Gastrocnemius medialis (tissue), 4 donors: ENCODE measurements around the gene SLC17A7. TPM values are rescaled to one million over a fixed set of nuclear protein-coding genes. Genes with fewer than 3 reads are reported as not detected.

ENCODE experiments used
- ATAC-seq, 2 donors: fragments of 150-250 bp; one replicate each; pipeline ENCODE4 v1.9.1; 2016
- DNase-seq, 2 donors: peaks; one replicate each; pipeline ENCODE4 v3.0.0-alpha.2; 2019
- H3K27ac ChIP-seq, 4 donors: fragments of 200-600 bp; sonication (generic); 1 replicate in 1 of 4; 2 replicates in 3 of 4; pipeline ENCODE4 v1.5.1; 2016 to 2018; ENCODE audit warnings: mild to moderate bottlenecking in 2 of 4, moderate library complexity in 1 of 4
- H3K27me3 ChIP-seq, 3 donors: fragments of 200-600 bp; sonication (generic) in 2 of 3; 1 replicate in 1 of 3; 2 replicates in 2 of 3; pipeline versions ENCODE4 v1.5.1 to v1.6.0; 2016 to 2019; ENCODE audit warnings: mild to moderate bottlenecking in 1 of 3, moderate library complexity in 1 of 3
- H3K36me3 ChIP-seq, 2 donors: fragments of 200-600 bp; sonication (generic) in 1 of 2; one replicate each; pipeline ENCODE4 v1.5.1; 2017 to 2018
- H3K4me1 ChIP-seq, 2 donors: fragments of 200-600 bp; sonication (generic) in 1 of 2; one replicate each; pipeline ENCODE4 v1.5.1; 2016 to 2017; ENCODE audit warnings: mild to moderate bottlenecking in 2 of 2
- H3K4me3 ChIP-seq, 4 donors: fragments of 200-600 bp; sonication (generic) in 3 of 4; 1 replicate in 1 of 4; 2 replicates in 3 of 4; pipeline ENCODE4 v1.5.1; 2016 to 2019; ENCODE audit warnings: mild to moderate bottlenecking in 2 of 4
- H3K9me3 ChIP-seq, 3 donors: fragments of 200-600 bp; sonication (generic) in 2 of 3; 1 replicate in 1 of 3; 2 replicates in 2 of 3; pipeline ENCODE4 v1.5.1; 2016 to 2019
- POLR2A ChIP-seq, 2 donors: fragments of 450-650 bp; IDR thresholded peaks; one replicate each; pipeline ENCODE4 v1.6.1; 2017; ENCODE audit warnings: antibody characterized with exemption in 2 of 2, mild to moderate bottlenecking in 2 of 2, moderate library complexity in 2 of 2
- in situ Hi-C, 4 donors: fragments of 200-750 bp; cut with MboI; loops; one replicate each; pipeline versions ENCODE4 v1.15.0 to v1.8.0; 2017; ENCODE audit warnings: low sequenced_read_pairs in 4 of 4
- intact Hi-C: fragments of 100-400 bp; cut with DNase I; formaldehyde crosslinking; loops from one replicate; pipeline ENCODE4 v1.15.1; 2023; ENCODE audit warnings: low total_unique reads
- total RNA-seq, 4 donors: library from RNA; depleted of rRNA; stranded (reverse); fragments of >200 nt; gene quantifications; one replicate each; pipeline versions ENCODE4 v1.1.0 to v1.2.3, GENCODE V29; 2016
- TF ChIP-seq, protein P1 (sequence below), 5 experiments: fragments of 450-650 bp in 3 of 5; fragments of 200-600 bp in 2 of 5; sonication (generic) in 2 of 5; IDR thresholded peaks in 4 of 5; conservative IDR thresholded peaks in 1 of 5; 1 replicate in 4 of 5; 2 replicates in 1 of 5; pipeline ENCODE4 v1.5.1; 2016 to 2019; ENCODE audit warnings: antibody characterized with exemption in 5 of 5, mild to moderate bottlenecking in 3 of 5, moderate library complexity in 3 of 5

The SLC17A7 gene
- total RNA-seq, 4 donors from 2014 or later: 0.24 to 1.6 (median 0.33) TPM

DNA sequence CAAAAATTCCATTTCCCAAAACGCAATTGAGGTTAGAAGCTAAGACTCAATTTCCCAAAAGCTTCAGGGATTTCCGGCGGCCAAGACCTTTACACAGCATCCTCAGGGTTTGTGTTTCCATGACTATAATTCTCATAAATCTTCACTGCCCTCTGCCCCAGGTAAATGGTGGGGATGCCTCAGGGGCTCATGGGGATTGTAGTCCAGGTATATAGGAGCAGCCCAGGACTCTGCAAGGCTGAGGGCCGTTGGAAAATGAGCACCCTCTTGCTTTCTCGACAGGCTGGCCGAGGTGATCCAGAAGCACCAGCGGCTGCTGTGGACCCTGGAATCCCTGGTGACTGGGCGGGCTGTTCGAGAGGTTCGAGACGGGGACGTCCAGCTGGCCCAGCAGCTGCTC is 18.1 kb upstream of the SLC17A7 start:
- TF ChIP-seq POLR2A (IDR thresholded peaks at IDR 0.05): no peak
- TF ChIP-seq, protein P1, sequence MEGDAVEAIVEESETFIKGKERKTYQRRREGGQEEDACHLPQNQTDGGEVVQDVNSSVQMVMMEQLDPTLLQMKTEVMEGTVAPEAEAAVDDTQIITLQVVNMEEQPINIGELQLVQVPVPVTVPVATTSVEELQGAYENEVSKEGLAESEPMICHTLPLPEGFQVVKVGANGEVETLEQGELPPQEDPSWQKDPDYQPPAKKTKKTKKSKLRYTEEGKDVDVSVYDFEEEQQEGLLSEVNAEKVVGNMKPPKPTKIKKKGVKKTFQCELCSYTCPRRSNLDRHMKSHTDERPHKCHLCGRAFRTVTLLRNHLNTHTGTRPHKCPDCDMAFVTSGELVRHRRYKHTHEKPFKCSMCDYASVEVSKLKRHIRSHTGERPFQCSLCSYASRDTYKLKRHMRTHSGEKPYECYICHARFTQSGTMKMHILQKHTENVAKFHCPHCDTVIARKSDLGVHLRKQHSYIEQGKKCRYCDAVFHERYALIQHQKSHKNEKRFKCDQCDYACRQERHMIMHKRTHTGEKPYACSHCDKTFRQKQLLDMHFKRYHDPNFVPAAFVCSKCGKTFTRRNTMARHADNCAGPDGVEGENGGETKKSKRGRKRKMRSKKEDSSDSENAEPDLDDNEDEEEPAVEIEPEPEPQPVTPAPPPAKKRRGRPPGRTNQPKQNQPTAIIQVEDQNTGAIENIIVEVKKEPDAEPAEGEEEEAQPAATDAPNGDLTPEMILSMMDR (IDR thresholded peaks at IDR 0.05 in 4 of 5, conservative IDR thresholded peaks at IDR 0.05 in 1 of 5): no peak
- ATAC-seq (no peak), DNase-seq (no peak)
- no peak overlapping the region for H3K27ac ChIP-seq
- H3K36me3 ChIP-seq: no peaks in the 10 kb centered on the region
- H3K4me3 ChIP-seq: no peak overlapping the region
- H3K9me3 ChIP-seq: no peaks in the 10 kb centered on the region
- no peaks in the 10 kb centered on the region for H3K27me3 ChIP-seq
- intact Hi-C loops (no loop called here), in situ Hi-C loops (no loop called here)
- peaks cover 2 to 9% of the 10 kb centered on the region in 2 donors for H3K4me1 ChIP-seq

DNA sequence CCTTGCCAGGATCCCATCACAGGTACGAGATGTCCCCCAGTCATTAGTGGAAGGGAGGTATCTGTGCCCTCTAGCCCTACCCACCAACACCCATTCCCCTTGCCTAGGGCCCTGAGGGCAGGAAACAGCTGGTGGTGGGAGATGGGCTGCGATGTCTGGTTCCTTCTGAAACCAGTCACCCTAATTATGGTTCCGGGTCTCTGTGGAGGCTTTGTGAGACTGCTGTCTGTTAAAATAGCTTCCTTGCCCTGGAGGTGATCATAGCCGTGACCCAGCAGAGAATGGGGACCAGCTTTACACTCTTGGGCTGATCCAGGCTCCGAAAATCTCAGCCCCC is 17.2 kb upstream of the SLC17A7 start:
- TF ChIP-seq POLR2A (IDR thresholded peaks at IDR 0.05): no peak
- TF ChIP-seq, protein P1 (IDR thresholded peaks at IDR 0.05 in 4 of 5, conservative IDR thresholded peaks at IDR 0.05 in 1 of 5): no peak
- ATAC-seq (no peak), DNase-seq (no peak)
- H3K27me3 ChIP-seq: no peaks in the 10 kb centered on the region
- intact Hi-C loops (no loop called here), in situ Hi-C loops (no loop called here)
- H3K36me3 ChIP-seq: no peaks in the 10 kb centered on the region
- H3K9me3 ChIP-seq: no peaks in the 10 kb centered on the region
- peak overlapping the region; percentile 57 to 72 (median 60) for H3K27ac ChIP-seq
- no peak overlapping the region for H3K4me3 ChIP-seq
- H3K4me1 ChIP-seq: peaks cover 10 to 17% of the 10 kb centered on the region in 2 donors

GRCh38 chr19:49456326-49456725 is 15.0 kb upstream of the SLC17A7 start:
- Histone ChIP-seq H3K4me1 (peaks cover 10 to 17% of the 10 kb centered on the region in 2 donors), H3K9me3 (no peaks in the 10 kb centered on the region), H3K27me3 (no peaks in the 10 kb centered on the region), H3K27ac (peak overlapping the region; percentile 57 to 72 (median 64)), H3K4me3 (no peak overlapping the region), H3K36me3 (no peaks in the 10 kb centered on the region)
- TF ChIP-seq, protein P1 (IDR thresholded peaks at IDR 0.05 in 4 of 5, conservative IDR thresholded peaks at IDR 0.05 in 1 of 5): no peak
- TF ChIP-seq POLR2A (IDR thresholded peaks at IDR 0.05): no peak
- no peak for ATAC-seq
- in situ Hi-C loops: no loop called here
- DNase-seq: no peak
- intact Hi-C loops: no loop called here

DNA sequence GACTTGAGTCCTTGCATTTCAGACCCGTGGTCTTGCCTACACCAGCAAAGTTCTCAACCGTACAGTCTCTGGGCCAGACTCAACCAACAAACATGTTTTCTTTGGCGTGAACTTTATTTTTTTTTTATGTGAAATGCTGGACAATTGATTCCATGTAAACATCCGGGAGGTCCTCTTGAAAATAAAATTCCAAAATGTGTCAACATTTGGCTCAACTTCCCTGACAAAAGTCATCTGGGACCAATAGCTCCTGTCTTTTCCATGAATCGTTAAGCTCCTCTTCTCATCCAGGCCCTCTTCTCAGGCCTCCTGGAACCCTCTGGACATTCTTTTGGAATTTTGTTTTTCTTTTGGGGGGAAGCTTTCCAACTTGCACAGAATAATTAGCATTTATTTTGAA is 14.4 kb upstream of the SLC17A7 start:
- no peak for DNase-seq
- Histone ChIP-seq H3K9me3 (no peaks in the 10 kb centered on the region), H3K36me3 (no peaks in the 10 kb centered on the region), H3K4me3 (no peak overlapping the region), H3K4me1 (peaks cover 10 to 19% of the 10 kb centered on the region in 2 donors), H3K27me3 (no peaks in the 10 kb centered on the region), H3K27ac (peak overlapping the region; percentile 57 to 72 (median 64))
- intact Hi-C loops: no loop called here
- no peak for ATAC-seq
- in situ Hi-C loops: no loop called here
- TF ChIP-seq, protein P1 (IDR thresholded peaks at IDR 0.05 in 4 of 5, conservative IDR thresholded peaks at IDR 0.05 in 1 of 5): no peak
- TF ChIP-seq POLR2A (IDR thresholded peaks at IDR 0.05): no peak

- H3K4me3 ChIP-seq: peak overlapping the region; percentile 61 to 100 (median 78)
- H3K36me3 ChIP-seq: no peaks in the 10 kb centered on the region
- DNase-seq (no peak), ATAC-seq (peak in 1 of 2 donors; percentile 4)
- TF ChIP-seq POLR2A (IDR thresholded peaks at IDR 0.05): no peak
- TF ChIP-seq, protein P1 (IDR thresholded peaks at IDR 0.05 in 4 of 5, conservative IDR thresholded peaks at IDR 0.05 in 1 of 5): no peak
- H3K9me3 ChIP-seq: no peaks in the 10 kb centered on the region
- intact Hi-C loops (loop anchor here (1.0 to 5.0 kb wide), 7 partner anchors 34 to 1349 kb away; partner anchors contain the start of genes FUZ, PRMT1, RPL13A and RPS11), in situ Hi-C loops (no loop called here)
- peaks cover 15 to 29% of the 10 kb centered on the region in 2 donors for H3K4me1 ChIP-seq
- peak overlapping the region; percentile 90 to 97 (median 96) for H3K27ac ChIP-seq
- H3K27me3 ChIP-seq: no peaks in the 10 kb centered on the region
Observed at GRCh38 chr19:49453757-49454240, 12.5 kb upstream of the SLC17A7 start.
